WTC11 (cell line): ENCODE measurements around the gene IL2RA.

Source experiments
- NR2C2 ChIP-seq: sonication (generic); formaldehyde crosslinking; IDR thresholded peaks from 2 replicates; pipeline ENCODE4 v1.8.0; 2022; ENCODE audit warnings: mild to moderate bottlenecking, missing genetic modification reagents
- TCF7 ChIP-seq: sonication (generic); formaldehyde crosslinking; IDR thresholded peaks from 2 replicates; pipeline ENCODE4 v1.8.0; 2022; ENCODE audit warnings: mild to moderate bottlenecking, low read depth, missing genetic modification reagents, moderate library complexity
- TEAD4 ChIP-seq: sonication (generic); formaldehyde crosslinking; IDR thresholded peaks from 2 replicates; pipeline ENCODE4 v1.8.0; 2022; ENCODE audit warnings: mild to moderate bottlenecking, missing genetic modification reagents
- ZBTB21 ChIP-seq: sonication (generic); formaldehyde crosslinking; IDR thresholded peaks from 2 replicates; pipeline ENCODE4 v1.8.1; 2023; ENCODE audit warnings: mild to moderate bottlenecking, missing genetic modification reagents, borderline replicate concordance
- ZNF232 ChIP-seq: sonication (generic); formaldehyde crosslinking; IDR thresholded peaks from 2 replicates; pipeline ENCODE4 v1.8.0; 2022; ENCODE audit warnings: mild to moderate bottlenecking, missing genetic modification reagents
- TF ChIP-seq, protein P1 (sequence below): fragments of 200-600 bp; IDR thresholded peaks from 2 replicates; pipeline ENCODE4 v1.8.0; 2022; ENCODE audit warnings: antibody characterized with exemption
- TF ChIP-seq, protein P2 (sequence below): sonication (generic); formaldehyde crosslinking; conservative IDR thresholded peaks from 2 replicates; pipeline ENCODE4 v1.8.1; 2022; ENCODE audit warnings: mild to moderate bottlenecking, missing genetic modification reagents

DNA sequence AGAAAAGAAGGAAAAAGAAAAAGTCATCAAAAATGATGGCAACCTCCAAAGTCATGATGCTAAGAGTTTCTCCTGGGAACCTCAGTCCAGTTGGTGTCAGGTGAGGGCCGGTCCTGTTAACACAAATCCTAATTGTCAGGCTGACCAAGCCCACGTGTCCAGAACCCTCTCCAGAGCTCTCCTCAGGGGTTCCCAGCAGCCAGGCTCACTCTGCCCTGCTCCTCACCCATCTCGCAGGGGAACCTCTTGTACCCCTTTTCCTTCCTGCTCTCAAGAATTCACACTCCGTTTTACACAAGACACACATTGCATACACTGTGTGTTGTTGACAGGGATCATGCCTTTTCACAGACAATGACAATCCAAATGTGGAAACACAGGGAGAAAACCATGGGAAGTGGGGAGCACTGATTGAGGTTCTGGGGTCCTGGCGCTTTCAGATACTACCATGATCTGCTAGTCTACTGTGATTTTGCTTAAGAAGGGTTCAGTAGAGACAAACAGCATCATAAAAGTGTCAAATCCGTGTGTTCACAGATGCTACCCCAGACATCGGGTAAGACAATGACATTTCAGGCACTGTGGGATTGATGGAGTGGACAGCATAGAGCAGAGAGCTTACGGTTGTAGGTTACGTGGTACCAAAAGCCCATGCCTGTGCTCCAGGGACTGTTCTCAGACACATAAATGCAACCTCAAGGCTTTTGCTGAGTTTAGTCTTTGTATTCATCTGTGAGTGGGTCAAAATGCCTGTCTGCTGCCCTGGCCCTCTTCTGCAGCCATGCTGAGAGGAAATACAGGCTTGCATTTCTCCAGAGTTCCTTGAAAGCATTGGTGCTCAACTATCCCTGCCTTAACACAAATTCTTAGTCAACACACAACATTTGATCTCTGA lies 16.0 kb downstream of the IL2RA start:
- TF ChIP-seq TEAD4 (CRISPR knock-in tag) = no peak
- TF ChIP-seq, protein P1, sequence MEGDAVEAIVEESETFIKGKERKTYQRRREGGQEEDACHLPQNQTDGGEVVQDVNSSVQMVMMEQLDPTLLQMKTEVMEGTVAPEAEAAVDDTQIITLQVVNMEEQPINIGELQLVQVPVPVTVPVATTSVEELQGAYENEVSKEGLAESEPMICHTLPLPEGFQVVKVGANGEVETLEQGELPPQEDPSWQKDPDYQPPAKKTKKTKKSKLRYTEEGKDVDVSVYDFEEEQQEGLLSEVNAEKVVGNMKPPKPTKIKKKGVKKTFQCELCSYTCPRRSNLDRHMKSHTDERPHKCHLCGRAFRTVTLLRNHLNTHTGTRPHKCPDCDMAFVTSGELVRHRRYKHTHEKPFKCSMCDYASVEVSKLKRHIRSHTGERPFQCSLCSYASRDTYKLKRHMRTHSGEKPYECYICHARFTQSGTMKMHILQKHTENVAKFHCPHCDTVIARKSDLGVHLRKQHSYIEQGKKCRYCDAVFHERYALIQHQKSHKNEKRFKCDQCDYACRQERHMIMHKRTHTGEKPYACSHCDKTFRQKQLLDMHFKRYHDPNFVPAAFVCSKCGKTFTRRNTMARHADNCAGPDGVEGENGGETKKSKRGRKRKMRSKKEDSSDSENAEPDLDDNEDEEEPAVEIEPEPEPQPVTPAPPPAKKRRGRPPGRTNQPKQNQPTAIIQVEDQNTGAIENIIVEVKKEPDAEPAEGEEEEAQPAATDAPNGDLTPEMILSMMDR = no peak
- no peak for TF ChIP-seq TCF7 (CRISPR knock-in tag)
- TF ChIP-seq ZBTB21 (CRISPR knock-in tag) = no peak
- TF ChIP-seq, protein P2, sequence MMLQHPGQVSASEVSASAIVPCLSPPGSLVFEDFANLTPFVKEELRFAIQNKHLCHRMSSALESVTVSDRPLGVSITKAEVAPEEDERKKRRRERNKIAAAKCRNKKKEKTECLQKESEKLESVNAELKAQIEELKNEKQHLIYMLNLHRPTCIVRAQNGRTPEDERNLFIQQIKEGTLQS (CRISPR knock-in tag) = no peak
- no peak for TF ChIP-seq NR2C2 (CRISPR knock-in tag)
- no peak for TF ChIP-seq ZNF232 (CRISPR knock-in tag)
